Activated T-cell treated with anti-CD3 and anti-CD28 coated beads for 4 hours (primary cell): Measurements from ENCODE around the gene NBPF1.
"Not testable (repeated sequence)": the region's sequence is repeated elsewhere in the genome, so short reads cannot be mapped to it uniquely, and the experiment has no call there.

Experiments used
- DNase-seq: peaks from one replicate; pipeline ENCODE4 v3.0.0-alpha.2; 2020

Gene NBPF1

DNA sequence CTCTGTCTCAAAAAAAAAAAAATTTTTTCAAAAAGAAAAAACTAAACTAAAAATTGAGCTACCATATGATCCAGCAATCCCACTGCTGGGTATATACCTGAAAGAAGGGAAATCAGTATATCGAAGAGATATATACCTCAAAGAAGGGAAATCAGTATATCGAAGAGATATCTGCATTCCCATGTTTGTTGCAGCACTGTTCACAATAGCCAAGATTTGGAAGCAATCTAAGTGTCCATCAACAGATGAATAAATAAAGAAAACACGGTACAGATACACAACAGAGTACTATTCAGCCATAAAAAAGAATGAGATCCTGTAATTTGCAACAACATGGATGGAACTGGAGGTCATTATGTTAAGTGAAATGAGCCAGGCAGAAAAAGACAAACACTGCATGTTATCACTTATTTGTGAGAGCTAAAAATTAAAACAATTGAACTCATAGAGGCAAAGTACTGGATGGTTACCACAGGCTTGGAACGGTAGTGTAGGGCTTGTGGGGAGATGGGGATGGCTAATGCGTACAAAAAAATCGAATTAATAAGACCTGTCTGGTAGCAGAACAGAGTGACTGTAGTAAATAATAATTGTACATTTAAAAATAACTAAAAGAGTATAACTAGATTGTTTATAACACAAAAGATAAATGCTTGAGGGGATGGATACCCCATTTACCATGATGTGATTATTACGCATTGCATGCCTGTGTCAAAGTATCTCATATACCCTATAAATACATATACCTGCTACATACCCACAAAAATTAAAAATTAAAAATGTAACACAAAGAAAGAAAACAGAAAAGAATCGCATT is 28.0 kb upstream of the NBPF1 start:
- not testable (repeated sequence) for DNase-seq

DNA sequence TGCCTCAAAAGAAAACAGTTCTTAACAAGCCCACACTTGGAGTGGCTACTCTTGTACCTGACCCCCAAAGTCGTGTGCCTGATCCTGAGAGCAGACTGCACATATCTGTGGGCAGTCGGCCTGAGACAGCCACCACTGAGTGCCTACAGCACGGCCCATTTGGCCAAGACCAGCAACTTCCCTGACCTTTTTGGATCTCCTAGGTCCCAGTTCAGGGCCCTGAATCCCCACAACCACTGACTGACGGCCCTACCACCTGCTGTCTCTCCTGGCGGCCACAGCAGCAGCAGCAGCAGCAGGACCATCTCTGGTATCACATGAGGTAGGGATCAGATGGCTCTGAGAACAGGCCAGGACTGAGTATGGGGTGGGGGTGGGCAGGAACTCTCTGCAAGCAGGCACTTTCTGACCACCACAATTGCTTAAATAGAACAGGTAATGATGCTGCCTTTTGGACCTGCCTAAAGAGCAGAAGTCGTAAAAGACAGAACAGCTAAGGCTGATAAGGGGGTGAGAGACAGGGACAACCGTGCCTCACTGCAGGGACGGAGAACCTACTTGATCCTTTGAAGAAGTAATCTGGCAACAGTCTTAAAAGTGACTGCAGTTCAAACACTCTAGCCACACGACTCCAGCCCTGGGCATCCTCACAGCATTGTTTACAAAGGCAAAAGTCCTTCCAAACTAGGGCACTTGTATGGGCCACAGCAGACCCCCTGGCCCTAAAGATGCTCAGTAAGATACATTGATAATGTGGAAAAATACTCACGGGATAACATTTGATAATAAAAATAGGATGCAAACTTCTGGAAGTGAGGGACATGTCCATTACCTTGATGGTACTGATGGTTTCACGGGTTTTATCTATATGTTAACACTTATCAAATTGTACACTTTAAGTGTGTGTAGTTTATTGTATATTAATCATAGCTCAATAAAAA is 26.0 kb upstream of the NBPF1 start:
- not testable (repeated sequence) for DNase-seq

DNA sequence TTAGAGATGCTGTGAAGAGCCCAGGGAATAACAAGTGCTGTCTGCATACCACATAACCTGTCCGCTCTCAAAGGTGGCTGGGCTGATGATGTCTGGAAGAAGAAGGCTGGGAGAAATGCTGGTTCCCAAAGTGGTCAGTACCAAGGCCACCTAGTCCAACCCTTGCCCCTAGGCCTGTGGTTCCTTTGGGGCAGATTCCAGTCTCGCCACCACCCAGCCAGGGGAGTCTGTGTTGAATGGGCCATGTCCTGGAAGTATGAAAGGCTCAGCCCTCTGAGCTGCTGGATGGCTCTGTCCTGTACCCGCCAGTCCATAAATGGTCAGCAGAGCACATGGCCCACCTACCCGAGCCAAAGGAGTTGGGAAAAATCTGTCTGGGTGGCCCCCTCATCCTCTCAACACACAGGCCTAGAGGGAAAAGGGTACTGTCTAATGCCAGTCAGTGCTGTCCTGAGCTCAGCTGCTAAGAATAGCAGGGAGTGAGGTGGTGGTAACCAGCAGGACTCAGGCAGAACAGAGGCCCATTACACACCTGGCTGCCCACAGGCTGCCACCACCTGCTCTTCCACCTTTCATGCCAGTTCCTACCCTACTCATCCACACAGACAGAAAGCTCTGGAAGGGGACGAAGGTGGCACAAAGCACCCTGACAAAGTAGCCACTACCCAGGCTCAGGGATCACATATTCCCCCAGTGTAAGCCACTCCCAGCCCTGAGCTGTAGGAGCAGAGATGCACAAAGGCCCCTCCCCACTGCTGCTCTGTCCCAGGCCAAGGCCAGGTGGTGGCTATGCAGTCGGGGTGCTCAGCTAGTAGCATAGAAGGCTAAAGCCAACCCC is 24.8 kb upstream of the NBPF1 start:
- DNase-seq: not testable (repeated sequence)

DNA sequence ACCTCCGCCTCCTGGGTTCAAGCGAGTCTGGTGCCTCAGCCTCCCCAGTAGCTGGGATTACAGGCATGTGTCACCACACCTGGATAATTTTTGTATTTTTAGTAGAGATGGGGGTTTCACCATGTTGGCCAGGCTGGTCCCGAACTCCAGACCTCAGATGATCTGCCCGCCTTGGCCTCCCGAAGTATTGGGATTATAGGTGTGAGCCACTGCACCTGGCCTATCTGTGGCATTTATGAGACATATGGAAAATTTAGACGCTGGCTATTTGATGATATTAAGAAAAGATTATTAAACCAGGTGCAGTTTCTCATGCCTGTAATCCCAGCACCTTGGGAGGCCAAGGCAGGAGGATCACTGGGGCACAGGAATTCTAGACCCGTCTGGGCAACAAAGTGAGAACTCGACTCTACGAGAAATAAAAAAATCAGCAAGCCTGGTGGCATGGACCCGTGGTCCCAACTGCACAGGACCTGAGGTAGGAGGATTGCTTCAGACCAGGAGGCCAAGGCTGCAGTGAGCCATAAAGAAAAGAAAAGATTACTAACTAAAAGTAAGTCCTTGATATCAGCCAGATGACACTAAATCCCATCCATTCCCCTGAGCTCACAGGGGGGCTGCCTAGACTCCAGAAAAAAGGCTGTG is 23.3 kb upstream of the NBPF1 start:
- not testable (repeated sequence) for DNase-seq

DNA sequence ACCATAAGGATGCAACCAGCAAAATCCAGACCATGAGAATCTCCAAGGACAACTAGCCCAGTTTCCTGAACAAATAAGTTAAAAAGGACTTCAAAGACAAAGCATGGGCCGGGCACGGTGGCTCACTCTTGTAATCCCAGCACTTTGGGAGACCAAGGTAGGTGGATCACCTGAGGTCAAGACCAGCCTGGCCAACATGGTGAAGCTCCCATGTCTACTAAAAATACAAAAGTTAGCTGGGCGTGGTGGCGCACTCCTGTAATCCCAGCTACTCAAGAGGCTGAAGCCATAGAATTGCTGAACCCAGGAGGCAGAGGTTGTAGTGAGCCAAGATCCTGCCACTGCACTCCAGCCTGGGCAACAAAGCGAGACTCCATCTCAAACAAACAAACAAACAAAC is 22.6 kb upstream of the NBPF1 start:
- DNase-seq: not testable (repeated sequence)

DNA sequence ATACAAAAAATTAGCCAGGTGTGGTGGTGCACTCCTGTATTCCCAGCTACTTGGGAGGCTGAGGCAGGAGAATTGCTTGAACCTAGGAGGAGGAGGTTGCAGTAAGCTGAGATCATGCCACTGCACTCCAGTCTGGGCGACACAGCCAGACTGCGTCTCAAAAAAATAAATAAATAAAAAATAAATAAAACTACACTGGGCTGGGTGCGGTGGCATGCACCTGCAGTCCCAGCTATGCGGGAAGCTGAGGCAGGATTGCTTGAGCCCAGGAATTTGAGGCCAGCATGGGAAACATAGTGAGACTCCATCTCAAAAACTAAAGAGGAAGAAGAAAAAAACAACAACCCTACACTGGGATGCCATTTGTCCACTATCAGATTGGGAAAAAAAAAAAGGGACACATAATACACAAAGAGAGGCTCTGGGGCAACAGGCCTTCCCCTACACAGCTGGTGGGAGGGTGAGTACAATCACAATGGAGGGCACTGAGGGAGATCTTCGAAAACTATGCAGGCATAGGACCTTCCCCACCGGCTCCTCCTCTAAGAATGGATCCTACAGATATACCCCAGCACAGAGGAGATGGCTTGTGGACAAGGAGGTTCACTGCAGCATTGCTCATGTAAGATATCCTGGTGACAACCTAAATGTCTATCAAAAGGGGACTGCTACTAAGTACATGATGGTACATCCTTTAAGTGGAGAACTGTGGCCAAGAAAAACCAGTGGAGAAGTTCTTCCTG is 20.3 kb upstream of the NBPF1 start:
- not testable (repeated sequence) for DNase-seq

DNA sequence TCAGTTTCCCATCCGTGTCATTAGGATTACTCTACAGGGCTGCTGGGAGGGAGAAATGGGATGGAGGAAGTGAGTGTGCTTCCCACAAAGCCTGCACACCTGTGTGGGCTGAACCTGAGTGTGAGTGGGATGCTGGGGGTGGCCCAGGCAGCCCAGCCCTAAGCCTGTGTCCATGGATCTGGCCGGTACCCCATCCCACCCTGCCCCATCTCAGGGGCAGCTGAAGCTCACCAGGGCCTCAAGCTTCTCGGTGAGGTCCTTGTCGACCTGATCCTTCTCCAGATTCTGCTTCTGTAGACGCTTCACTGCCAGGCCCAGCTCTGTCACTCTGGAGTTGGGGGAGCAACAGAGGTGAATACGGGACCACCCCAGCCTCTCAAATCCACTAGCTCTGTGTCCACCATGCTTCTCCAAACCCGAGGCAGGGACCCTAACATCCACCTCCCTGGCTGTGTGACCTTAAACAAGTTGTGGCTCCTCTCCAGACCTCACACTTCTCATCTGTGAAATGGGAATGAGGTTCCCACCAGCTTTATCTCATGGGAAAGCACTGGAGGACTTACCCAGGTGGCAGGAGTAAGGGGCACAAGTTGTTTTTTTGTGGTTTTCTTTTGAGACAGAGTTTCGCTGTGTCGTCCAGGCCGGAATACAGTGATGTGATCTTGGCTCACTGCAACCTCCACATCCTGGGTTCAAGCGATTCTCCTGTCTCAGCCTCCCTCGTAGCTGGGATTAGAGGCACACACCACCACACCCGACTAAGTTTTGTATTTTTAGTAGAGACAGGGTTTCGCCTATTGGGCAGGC is 18.9 kb upstream of the NBPF1 start:
- DNase-seq: not testable (repeated sequence)

DNA sequence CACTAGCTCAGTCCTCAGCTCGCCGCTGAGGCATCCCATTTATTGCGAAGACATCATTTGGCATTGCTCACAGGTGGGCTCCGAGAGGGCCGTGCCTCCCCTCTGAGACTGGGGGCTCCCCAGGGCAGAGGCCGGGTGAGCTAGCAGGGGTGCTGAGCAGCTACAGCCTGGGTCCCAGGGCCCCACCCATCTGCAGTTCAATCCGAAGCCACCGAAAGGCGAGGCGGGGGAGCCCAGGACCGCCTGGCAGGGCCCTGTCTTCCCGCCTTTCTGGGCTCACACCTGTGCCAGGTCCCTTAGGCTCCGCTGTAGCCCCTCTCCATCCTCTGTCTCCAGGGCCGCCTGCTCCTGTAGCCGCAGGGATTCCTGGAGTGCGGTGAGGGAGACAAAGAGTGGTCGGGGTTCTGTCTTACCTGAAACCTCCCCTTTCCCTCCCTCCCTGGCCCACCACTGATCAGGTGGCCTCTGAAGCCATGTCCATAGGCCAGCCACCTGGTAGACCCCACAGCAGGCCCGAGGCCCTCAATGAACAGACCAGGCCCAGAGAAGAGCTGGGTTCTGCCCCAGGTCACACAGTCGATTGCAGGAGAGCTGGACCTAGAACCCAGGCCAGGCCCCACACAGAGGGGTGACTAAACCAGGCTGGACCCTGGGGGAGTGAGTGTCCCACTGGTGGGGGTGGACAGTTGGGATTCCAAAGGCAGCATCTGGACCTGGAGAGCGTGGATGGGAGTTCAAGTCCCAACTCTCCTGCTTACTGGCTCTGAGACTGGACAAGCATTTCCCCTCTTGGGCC is 18.1 kb upstream of the NBPF1 start:
- no peak for DNase-seq

DNA sequence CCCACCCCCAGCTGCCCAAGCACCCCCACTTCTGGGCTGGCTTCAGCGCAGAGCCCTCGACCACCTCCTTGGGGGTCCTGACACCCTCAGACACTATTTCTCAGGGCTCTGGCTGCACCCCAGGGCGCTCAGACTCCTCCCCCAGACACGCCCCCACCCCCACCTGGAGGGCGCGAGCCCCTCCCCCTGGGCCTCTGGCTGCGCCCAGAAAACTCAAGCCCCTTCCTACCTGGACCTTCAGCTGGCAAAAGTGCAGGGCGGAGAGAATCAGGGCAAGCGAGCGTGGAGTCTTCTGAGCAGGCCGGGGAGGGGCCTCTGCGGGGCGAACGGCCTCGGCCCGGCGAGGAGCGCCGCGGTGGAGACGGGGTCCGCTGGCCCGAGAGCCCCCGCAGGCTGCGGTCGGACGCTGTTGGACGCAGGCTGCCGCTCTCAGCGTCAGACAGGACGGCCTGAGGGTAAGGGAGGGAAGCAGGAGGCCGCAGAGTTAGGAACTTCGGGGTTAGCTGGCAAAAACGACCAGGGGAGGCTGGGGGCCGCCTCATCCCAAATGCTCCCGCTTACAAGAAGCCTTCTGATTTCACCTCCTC is 17.4 kb upstream of the NBPF1 start:
- no peak for DNase-seq

DNA sequence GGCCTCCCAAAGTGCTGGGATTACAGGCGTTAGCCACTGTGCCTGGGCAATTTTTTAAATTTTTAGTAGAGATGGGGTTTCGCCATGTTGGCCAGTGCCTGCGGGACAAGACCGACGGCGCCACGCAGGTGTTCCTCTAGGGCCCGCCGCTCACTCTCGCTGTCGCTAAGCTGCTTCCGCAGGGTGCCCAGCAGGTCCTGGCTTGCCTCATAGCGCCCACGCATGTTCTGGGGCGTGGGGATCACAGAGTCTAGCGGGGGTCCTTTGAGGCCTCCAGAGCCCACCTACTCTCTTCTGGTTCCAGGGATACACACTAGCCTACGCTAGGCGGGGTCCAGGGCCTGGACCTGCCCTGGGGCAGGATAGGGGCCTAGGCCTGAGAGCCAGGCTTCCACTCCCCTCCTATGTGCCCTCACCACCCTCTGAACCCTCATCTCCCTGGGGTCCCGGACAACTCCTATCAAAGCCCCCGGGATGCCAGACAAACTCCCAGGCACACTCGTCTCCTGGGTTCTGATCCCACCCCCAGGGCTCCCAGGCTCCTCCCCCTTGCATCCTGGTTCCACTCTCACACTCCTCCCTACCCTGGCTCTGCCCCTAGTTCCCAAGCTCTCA is 16.7 kb upstream of the NBPF1 start:
- not testable (repeated sequence) for DNase-seq

DNA sequence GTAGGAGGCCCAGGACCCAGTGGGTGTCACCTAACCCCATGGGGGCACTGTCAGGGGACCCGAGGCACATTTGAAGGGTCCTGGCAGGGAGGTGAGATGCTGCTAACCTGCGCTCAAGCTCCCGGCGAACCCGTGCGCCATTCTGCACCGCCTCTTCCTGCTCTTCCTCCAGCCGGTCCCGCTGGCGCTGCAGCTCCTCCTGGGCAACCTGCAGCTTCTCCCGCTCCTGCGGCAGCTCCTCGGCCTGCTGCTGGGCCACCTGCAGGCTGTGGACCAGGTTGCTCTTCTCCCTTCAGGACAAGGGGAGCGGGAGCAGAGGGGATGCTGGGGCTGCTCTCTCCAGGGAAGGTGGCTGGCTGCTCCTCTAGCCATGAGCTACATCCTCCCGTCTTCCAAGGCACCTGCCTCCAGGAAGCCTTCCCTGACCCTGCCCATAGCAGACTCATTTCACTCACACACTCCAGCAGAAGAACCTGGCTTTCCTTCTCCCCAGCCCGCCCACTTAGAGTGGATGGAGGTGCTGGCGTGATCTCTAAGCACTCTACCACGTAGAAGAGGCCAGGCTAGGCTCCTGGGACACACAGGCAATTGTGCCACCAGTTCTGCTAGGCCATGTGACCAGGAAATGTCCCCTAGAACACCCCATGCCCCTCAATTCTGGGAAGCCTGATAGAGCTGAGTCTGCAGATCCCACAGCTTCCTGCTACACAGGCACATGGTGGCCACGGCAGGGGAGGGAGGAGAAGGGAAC is 15.2 kb upstream of the NBPF1 start:
- DNase-seq: no peak

DNA sequence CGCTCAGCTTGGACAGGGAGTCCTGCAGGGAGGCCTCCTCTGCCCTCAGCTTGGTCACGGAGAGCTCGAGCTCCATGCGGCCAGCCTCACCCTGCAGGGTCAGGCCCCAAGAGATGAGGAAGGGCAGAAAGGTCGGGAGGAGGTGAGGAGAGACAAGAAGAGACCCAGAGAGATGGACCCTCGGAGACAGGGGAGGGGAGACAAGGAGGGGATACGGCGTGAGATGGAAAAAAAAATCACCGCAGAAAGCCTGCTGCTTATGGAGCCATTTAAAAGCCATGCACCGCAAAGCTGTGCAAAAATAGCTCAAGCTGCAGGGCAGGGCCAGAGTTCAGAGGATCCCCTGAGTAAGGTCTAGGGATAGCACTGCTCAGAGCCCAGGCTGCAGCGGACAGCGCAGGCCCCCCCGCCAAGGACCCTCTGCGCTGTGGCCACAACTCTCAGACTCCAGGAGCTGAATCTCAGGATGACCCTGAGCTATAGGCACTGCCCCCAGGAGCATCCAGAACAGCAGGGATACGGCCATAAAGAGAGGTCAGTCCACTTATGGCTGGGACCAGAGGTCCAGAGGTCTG is 13.1 kb upstream of the NBPF1 start:
- not testable (repeated sequence) for DNase-seq

DNA sequence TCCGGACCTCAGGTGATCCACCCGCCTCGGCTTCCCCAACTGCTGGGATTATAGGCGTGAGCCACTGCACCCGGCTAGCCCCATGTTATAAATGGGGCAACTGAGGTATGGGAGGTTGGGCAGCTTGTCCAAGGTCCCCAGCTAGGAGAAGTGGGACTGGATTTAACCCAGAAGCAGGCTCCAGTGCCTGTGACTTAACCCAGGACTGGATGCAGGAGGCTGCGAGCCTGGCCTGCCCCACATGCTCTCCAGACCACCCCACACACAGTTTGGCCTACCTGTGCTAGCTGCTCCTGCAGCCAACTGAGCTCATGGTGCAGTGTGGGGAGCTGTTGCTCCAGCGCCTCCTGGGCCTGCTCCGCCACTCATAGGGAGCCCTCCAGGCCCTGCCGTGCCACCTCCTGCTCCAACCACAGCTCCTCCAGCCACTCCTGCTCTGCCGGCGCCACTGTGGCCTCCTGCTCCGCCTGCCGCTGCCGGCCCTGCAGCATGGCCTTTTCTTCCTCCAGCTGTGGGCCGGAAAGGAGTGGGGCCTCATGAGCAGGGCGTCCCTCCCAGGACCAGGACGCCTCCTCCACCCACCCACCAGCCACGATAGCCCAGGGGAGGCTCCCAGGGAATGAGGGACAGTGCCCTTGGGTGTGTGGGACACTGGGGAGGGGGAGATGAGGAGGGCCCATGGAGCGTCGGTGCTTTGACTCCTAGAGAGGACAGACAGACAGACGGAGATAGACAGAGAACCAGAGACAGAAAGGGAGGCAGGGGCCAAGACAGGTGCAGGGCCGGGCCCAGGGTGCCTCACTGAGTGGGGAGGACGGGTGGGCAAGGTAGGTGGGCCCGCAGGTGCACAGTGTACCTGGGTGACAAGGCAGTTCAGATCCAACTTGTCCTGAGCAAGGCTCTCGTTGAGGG is 12.4 kb upstream of the NBPF1 start:
- no peak for DNase-seq

DNA sequence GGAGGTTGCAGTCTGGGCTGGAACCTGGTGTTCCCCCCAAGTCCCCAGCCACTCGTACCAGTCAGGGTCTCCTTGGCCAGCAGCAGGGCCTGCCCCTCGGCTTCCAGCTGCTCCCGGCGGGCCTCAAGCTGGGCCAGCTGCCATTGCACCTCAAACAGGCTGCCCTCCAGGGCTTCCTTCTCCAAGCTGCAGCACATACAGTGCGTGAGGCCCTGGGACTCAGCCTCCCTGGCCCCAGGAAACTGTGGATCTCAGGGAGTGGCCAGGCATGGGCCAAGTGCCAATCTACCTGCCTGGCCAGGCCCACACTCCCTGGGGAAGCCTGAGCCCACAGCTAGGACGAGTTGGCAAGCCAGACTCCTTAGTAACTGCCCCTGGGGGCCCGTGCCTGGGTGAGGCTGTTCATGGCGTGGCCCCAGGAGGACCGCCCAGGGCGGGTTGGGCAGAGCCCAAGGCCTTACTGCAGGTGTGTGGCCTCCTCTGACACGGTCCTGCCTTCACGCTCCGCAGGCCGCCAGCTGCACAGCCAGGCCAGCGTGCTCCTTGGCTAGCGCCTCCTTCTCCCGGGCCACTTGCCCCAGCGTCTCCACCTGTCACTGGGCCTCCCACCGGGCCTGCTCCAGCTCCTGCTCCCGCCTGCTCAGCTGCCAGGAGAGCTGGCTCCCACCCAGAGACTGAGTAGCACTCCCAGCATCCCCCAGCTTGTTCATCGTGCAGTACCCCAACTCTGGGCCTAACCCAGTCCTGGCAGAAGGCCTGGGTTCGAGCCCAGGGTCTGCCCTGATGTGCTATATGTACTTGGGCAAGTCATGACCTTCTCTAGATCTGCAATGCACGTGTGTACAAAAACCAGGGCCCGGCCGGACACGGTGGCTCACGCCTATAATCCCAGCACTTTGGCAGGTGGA is 10.7 kb upstream of the NBPF1 start:
- not testable (repeated sequence) for DNase-seq

DNA sequence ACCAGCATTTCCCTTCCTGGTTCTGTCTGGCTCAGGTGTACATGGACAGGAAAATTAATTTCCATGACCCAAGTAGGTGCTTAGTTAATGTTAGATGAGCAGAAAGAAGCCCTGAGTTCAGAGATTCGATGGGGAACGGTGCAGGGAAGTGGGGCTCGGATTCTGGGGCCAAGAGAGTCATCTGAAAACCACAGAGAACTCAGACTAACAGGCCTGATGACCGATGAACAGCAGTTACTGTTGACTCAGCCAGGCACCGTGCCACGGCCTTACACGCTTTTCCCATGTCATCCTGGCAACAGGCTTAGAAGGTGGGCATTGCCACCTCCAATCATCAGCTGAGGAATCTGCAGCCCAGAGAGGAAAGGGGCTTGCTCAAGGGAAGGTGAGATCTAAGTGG is 10.0 kb upstream of the NBPF1 start:
- DNase-seq: not testable (repeated sequence)
